Neural progenitor cell (in vitro differentiated cells): Measurements from ENCODE around the gene SS18L1.

Experiments used
- EZH2phosphoT487 ChIP-seq: fragments of 200-600 bp; sonication (generic); IDR thresholded peaks from 2 replicates; pipeline ENCODE4 v1.6.1; 2017; ENCODE audit warnings: antibody characterized with exemption
- TF ChIP-seq, protein P1 (sequence below): fragments of 200-600 bp; sonication (generic); IDR thresholded peaks from 2 replicates; pipeline ENCODE4 v1.5.1; 2017; ENCODE audit warnings: antibody characterized with exemption, mild to moderate bottlenecking

DNA sequence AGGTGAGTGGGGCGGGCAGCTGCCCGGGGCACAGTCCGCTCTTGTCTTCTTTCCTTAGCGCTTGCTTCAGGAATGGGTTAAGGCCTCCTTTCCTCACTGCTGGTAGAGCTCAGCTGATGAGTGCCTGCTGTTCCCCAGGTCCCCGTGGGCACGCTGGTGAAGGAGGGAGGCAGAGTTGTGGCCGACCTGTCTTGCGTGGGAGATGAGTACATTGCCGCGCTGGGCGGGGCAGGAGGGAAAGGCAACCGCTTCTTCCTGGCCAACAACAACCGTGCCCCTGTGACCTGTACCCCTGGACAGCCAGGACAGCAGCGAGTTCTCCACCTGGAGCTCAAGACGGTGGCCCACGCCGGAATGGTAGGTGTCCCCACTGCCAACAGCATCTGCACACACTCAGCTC, 54.9 kb downstream of the SS18L1 start:
- TF ChIP-seq, protein P1, sequence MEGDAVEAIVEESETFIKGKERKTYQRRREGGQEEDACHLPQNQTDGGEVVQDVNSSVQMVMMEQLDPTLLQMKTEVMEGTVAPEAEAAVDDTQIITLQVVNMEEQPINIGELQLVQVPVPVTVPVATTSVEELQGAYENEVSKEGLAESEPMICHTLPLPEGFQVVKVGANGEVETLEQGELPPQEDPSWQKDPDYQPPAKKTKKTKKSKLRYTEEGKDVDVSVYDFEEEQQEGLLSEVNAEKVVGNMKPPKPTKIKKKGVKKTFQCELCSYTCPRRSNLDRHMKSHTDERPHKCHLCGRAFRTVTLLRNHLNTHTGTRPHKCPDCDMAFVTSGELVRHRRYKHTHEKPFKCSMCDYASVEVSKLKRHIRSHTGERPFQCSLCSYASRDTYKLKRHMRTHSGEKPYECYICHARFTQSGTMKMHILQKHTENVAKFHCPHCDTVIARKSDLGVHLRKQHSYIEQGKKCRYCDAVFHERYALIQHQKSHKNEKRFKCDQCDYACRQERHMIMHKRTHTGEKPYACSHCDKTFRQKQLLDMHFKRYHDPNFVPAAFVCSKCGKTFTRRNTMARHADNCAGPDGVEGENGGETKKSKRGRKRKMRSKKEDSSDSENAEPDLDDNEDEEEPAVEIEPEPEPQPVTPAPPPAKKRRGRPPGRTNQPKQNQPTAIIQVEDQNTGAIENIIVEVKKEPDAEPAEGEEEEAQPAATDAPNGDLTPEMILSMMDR = no peak
- TF ChIP-seq EZH2phosphoT487 = no peak
